Large intestine (tissue), 1 donor: Measurements from ENCODE around the gene ASAH2. TPM values are rescaled to one million over a fixed set of nuclear protein-coding genes. Genes with fewer than 3 reads are reported as not detected.

Source experiments
- polyA plus RNA-seq: library from polyadenylated mRNA; unstranded; fragments of 120-200 nt; gene quantifications from one replicate; pipeline ENCODE4 v1.2.1, GENCODE V29; 2013

ASAH2 gene
- polyA plus RNA-seq, 1 donor, result 64.5 TPM

Other genes starting within 250 kb of the ASAH2 start
- gene WASHC2A, start 183.6 kb downstream of the ASAH2 start, polyA plus RNA-seq, result 59.4 TPM